OCI-LY1 (cell line): Measurements from ENCODE around the gene SSH2.

Source experiments
- H2AFZ ChIP-seq: fragments of 200-600 bp; sonication (generic), shearing (Covaris generic); 2 replicates; pipeline ENCODE4 v1.6.0; 2014; ENCODE audit warnings: antibody characterized with exemption, mild to moderate bottlenecking, low read length
- H3F3A ChIP-seq: fragments of 200-600 bp; sonication (generic), shearing (Covaris generic); 2 replicates; pipeline ENCODE4 v1.6.0; 2014; ENCODE audit warnings: mild to moderate bottlenecking, antibody characterized with exemption, low read length, moderate library complexity; ENCODE audit not compliant: insufficient read depth
- H3K27ac ChIP-seq: fragments of 200-600 bp; sonication (generic); 2 replicates; pipeline ENCODE4 v1.5.1; 2014; ENCODE audit warnings: low read length, mixed run types, mild to moderate bottlenecking, low read depth; ENCODE audit not compliant: poor library complexity, severe bottlenecking
- H3K27me3 ChIP-seq: fragments of 200-600 bp; sonication (generic); 2 replicates; pipeline ENCODE4 v1.6.0; 2014; ENCODE audit warnings: antibody characterized with exemption, mild to moderate bottlenecking, low read length, moderate library complexity; ENCODE audit not compliant: insufficient read depth
- H3K36me3 ChIP-seq: fragments of 200-600 bp; sonication (generic); 2 replicates; pipeline ENCODE4 v1.6.1; 2014; ENCODE audit warnings: mild to moderate bottlenecking, antibody characterized with exemption, low read length, moderate library complexity, mixed read lengths; ENCODE audit not compliant: insufficient read depth
- H3K4me1 ChIP-seq: fragments of 200-600 bp; sonication (generic); 2 replicates; pipeline ENCODE4 v1.5.1; 2014; ENCODE audit warnings: mild to moderate bottlenecking, low read length, moderate library complexity; ENCODE audit not compliant: insufficient read depth, severe bottlenecking
- H3K4me2 ChIP-seq: fragments of 200-600 bp; sonication (generic), shearing (Covaris generic); 2 replicates; pipeline ENCODE4 v1.6.1; 2014; ENCODE audit warnings: low read length
- H3K4me3 ChIP-seq: fragments of 200-600 bp; sonication (generic); 2 replicates; pipeline ENCODE4 v1.5.1; 2014; ENCODE audit warnings: low read length, low read depth, mild to moderate bottlenecking, mixed read lengths; ENCODE audit not compliant: poor library complexity, severe bottlenecking
- H3K79me2 ChIP-seq: fragments of 200-600 bp; shearing (Covaris generic); 2 replicates; pipeline ENCODE4 v1.6.1; 2016; ENCODE audit warnings: mixed run types, low read length, mixed read lengths; ENCODE audit not compliant: insufficient read depth
- H3K9ac ChIP-seq: fragments of 200-600 bp; sonication (generic), shearing (Covaris generic); 2 replicates; pipeline ENCODE4 v1.6.1; 2014; ENCODE audit warnings: mild to moderate bottlenecking, low read length, mixed read lengths
- H3K9me2 ChIP-seq: fragments of 200-600 bp; sonication (generic), shearing (Covaris generic); 2 replicates; pipeline ENCODE4 v1.6.1; 2014; ENCODE audit warnings: low read depth, mild to moderate bottlenecking, low read length, mixed read lengths
- H3K9me3 ChIP-seq: fragments of 200-600 bp; shearing (Covaris generic); 2 replicates; pipeline ENCODE4 v1.6.1; 2014; ENCODE audit warnings: low read length, mixed read lengths
- H4K20me1 ChIP-seq: fragments of 200-600 bp; sonication (generic), shearing (Covaris generic); 2 replicates; pipeline ENCODE4 v1.6.0; 2016; ENCODE audit warnings: mild to moderate bottlenecking, low read length; ENCODE audit not compliant: insufficient read depth
- CTCF ChIP-seq: fragments of 200-600 bp; sonication (generic), shearing (Covaris generic); IDR thresholded peaks from 2 replicates; pipeline ENCODE4 v1.5.1; 2017; ENCODE audit warnings: mild to moderate bottlenecking, antibody characterized with exemption, low read length, moderate library complexity, mixed read lengths
- EZH2 ChIP-seq: fragments of 200-600 bp; sonication (generic), shearing (Covaris generic); IDR thresholded peaks from 2 replicates; pipeline ENCODE4 v1.8.0; 2017; ENCODE audit warnings: borderline replicate concordance, mixed run types, mild to moderate bottlenecking, antibody characterized with exemption, low read length, moderate library complexity, mixed read lengths

Gene SSH2

DNA sequence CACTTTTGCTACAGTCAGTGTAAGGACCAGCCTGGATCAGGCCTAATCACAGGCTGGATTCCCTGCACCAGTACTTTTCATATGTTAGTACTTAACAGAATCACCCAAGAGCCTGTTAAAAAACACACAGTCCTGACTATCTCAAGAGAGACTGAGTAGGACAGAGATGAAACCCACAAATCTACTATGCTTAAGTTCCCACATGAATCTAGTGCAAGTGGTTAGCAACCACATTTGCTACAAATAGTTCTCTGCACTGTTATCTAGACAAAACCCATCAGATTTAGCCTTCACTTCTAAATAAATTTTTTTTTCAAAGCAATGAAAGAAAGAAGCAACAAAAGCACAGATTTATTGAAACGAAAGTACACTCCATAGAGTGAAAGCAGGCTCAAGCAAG, 38.9 kb downstream of the SSH2 start:
- no peaks in the 10 kb centered on the region for H3K9me2 ChIP-seq
- no peak for TF ChIP-seq CTCF
- TF ChIP-seq EZH2: no peak
- peaks cover 80% of the 10 kb centered on the region for H3K79me2 ChIP-seq
- H3K9me3 ChIP-seq: 0 out of 2 replicates have a peak, but pooled peaks cover 3% of the 10 kb centered on the region
- no peak overlapping the region for H3K27ac ChIP-seq
- H3K4me1 ChIP-seq: no peaks in the 10 kb centered on the region
- H2AFZ ChIP-seq: no peak overlapping the region
- no peaks in the 10 kb centered on the region for H3K27me3 ChIP-seq
- H3K4me3 ChIP-seq: no peak overlapping the region
- no peak overlapping the region for H3K9ac ChIP-seq
- no peaks in the 10 kb centered on the region for H3F3A ChIP-seq
- no peaks in the 10 kb centered on the region for H4K20me1 ChIP-seq
- peaks cover 25% of the 10 kb centered on the region for H3K36me3 ChIP-seq
- H3K4me2 ChIP-seq: no peak overlapping the region

DNA sequence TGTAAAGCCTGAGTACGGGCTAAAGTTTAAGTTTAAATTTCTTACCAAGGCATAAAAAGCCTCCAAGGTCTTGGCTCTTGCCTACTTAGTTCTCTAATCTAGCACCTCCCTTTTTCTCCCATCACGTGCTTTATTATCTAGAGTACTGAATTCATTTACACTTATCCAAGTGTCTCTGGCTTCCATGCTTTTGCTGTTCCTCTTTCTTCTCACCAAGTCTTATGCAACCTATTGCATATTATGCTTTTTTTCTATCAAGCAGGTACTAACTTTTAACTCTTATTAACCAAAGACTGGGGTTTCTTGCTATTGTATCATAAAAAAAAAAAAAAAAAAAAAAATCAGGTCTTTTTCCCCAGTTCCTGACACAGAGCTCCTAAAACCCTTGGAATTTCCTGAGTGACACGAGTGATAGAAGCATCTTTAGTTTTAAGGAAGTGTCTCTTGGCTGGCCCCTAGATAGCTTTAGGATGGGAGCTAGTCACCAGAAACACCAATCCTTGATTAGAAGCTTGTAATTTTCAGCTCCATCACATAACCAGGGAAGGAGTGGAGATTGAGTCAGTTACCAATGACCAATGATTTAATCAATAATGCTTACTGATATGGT, 44.9 kb downstream of the SSH2 start:
- Histone ChIP-seq H3K4me3 (no peak overlapping the region), H3K79me2 (peaks cover 67% of the 10 kb centered on the region), H3K4me2 (no peak overlapping the region), H3K27ac (no peak overlapping the region), H4K20me1 (no peaks in the 10 kb centered on the region), H3K36me3 (peaks cover 6% of the 10 kb centered on the region; the same call in 1 of the 2 replicates), H3K9ac (no peak overlapping the region), H3K4me1 (peaks cover 21% of the 10 kb centered on the region), H3K9me3 (no peaks in the 10 kb centered on the region), H2AFZ (no peak overlapping the region), H3K9me2 (no peaks in the 10 kb centered on the region), H3F3A (no peaks in the 10 kb centered on the region), H3K27me3 (no peaks in the 10 kb centered on the region)
- TF ChIP-seq CTCF (no peak), EZH2 (no peak)

DNA sequence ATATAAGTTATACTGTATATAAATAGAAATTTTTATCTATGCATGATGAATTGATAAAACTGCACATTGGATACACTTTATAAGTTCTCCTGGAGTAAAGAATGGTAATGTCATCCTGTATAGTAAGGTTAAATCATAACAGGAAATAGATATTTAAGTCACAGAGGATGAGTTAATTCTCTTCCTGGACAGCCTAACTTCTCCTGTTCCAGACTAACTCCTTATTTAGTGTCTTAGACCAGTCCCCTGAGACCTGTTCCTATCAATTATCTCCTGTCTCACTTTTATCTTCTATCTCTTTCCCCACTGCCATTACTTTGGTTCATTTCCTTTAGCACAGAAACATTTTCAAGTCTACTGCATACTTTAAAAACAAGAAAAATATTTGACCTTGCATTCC, 46.5 kb downstream of the SSH2 start:
- Histone ChIP-seq H3K4me2 (no peak overlapping the region), H3K9me2 (no peaks in the 10 kb centered on the region), H3K79me2 (peaks cover 68% of the 10 kb centered on the region), H3F3A (no peaks in the 10 kb centered on the region), H3K27me3 (no peaks in the 10 kb centered on the region), H2AFZ (no peak overlapping the region), H4K20me1 (no peaks in the 10 kb centered on the region), H3K9ac (no peak overlapping the region), H3K4me1 (peaks cover 21% of the 10 kb centered on the region), H3K4me3 (no peak overlapping the region), H3K27ac (peak overlapping the region; percentile 14), H3K9me3 (no peaks in the 10 kb centered on the region), H3K36me3 (0 out of 2 replicates have a peak, but pooled peaks cover 4% of the 10 kb centered on the region)
- TF ChIP-seq EZH2 (no peak), CTCF (no peak)
